Hindlimb muscle (tissue), 1 donor: ENCODE measurements around the gene OR10A5. TPM values are rescaled to one million over a fixed set of nuclear protein-coding genes. Genes with fewer than 3 reads are reported as not detected.
"Not testable (repeated sequence)": the region's sequence is repeated elsewhere in the genome, so short reads cannot be mapped to it uniquely, and the experiment has no call there.

Experiments
- DNase-seq: peaks from one replicate; pipeline ENCODE4 v3.0.0-alpha.2; 2013
- polyA plus RNA-seq: library from polyadenylated mRNA; unstranded; fragments of 120-200 nt; gene quantifications from one replicate; pipeline ENCODE4 v1.2.1, GENCODE V29; 2013; ENCODE audit not compliant: insufficient read length

The OR10A5 gene
- polyA plus RNA-seq, 1 donor, result not detected

GRCh38 chr11:6876325-6876724 lies 30.8 kb downstream of the OR10A5 start, which contains the start of gene OR10A4:
Gene OR10A4, plus strand, starts transcription at chr11:6876625. Its CDS starts 23 bp downstream, at chr11:6876648.
- DNase-seq, result no peak

GRCh38 chr11:6876914-6877313 lies 31.4 kb downstream of the OR10A5 start:
- no peak for DNase-seq

GRCh38 chr11:6882751-6883150 lies 37.3 kb downstream of the OR10A5 start:
- no peak for DNase-seq

- DNase-seq, result not testable (repeated sequence)
Measured at GRCh38 chr11:6887711-6888110, 42.2 kb downstream of the OR10A5 start.

- no peak for DNase-seq
Measured at GRCh38 chr11:6888830-6889229, 43.3 kb downstream of the OR10A5 start.

- no peak for DNase-seq
Measured at GRCh38 chr11:6889835-6890234, 44.4 kb downstream of the OR10A5 start.

GRCh38 chr11:6892400-6892799 lies 46.9 kb downstream of the OR10A5 start, which contains the start of gene OR2D2:
Gene OR2D2, minus strand, starts transcription at chr11:6892500. Its CDS starts 0 bp downstream, at chr11:6892500.
- DNase-seq, result no peak

- no peak for DNase-seq
Measured at GRCh38 chr11:6894097-6894496, 48.6 kb downstream of the OR10A5 start.

GRCh38 chr11:6895010-6895409 lies 49.5 kb downstream of the OR10A5 start:
- no peak for DNase-seq

Other genes with a start within 250 kb of the OR10A5 start
- gene RRP8, start 242.1 kb upstream of the OR10A5 start, polyA plus RNA-seq, result 22.3 TPM
- 154 TPM for gene ILK, start 241.9 kb upstream of the OR10A5 start, polyA plus RNA-seq
- gene TAF10, start 233.5 kb upstream of the OR10A5 start, polyA plus RNA-seq, result 129 TPM
- gene TPP1, start 226.3 kb upstream of the OR10A5 start, polyA plus RNA-seq, result 47.9 TPM
- gene DCHS1, start 189.9 kb upstream of the OR10A5 start, polyA plus RNA-seq, result 43.8 TPM
- gene MRPL17, start 162.3 kb upstream of the OR10A5 start, polyA plus RNA-seq, result 57.2 TPM
- gene OR2AG2, start 73.7 kb upstream of the OR10A5 start, polyA plus RNA-seq, result not detected
- gene OR2AG1, start 62.7 kb upstream of the OR10A5 start, polyA plus RNA-seq, result not detected
- not detected for gene OR6A2, start 46.0 kb upstream of the OR10A5 start, polyA plus RNA-seq
- not detected for gene OR10A2, start 17.4 kb downstream of the OR10A5 start, polyA plus RNA-seq
- not detected for gene OR10A4, start 30.9 kb downstream of the OR10A5 start, polyA plus RNA-seq
- not detected for gene OR2D2, start 46.8 kb downstream of the OR10A5 start, polyA plus RNA-seq
- not detected for gene OR2D3, start 75.3 kb downstream of the OR10A5 start, polyA plus RNA-seq
- 0.53 TPM for gene ZNF215, start 80.7 kb downstream of the OR10A5 start, polyA plus RNA-seq
- 1.5 TPM for gene ZNF214, start 174.7 kb downstream of the OR10A5 start, polyA plus RNA-seq
- not detected for gene NLRP14, start 174.8 kb downstream of the OR10A5 start, polyA plus RNA-seq
- not detected for gene RBMXL2, start 243.3 kb downstream of the OR10A5 start, polyA plus RNA-seq